GM19438 (cell line): ENCODE results near the gene YWHAQ.

Experiments used
- ATAC-seq: cut with Tn5 transposase; IDR thresholded peaks from one replicate; pipeline ENCODE4 v1.9.1; 2021; ENCODE audit warnings: low read depth; ENCODE audit not compliant: unreplicated experiment

YWHAQ gene

GRCh38 chr2:9656270-9656766, 25.5 kb upstream of the YWHAQ start:
- ATAC-seq = peak; percentile 95

GRCh38 chr2:9655441-9656269, 24.9 kb upstream of the YWHAQ start:
- no peak for ATAC-seq

GRCh38 chr2:9654452-9655100, 23.8 kb upstream of the YWHAQ start:
- ATAC-seq = no peak

GRCh38 chr2:9653485-9654271, 22.9 kb upstream of the YWHAQ start:
- no peak for ATAC-seq

GRCh38 chr2:9652898-9653479, 22.2 kb upstream of the YWHAQ start:
- no peak for ATAC-seq

- no peak for ATAC-seq
Observed at GRCh38 chr2:9652267-9652666, 21.5 kb upstream of the YWHAQ start.

- ATAC-seq = no peak
Observed at GRCh38 chr2:9650119-9650821, 19.5 kb upstream of the YWHAQ start.

- no peak for ATAC-seq
Observed at GRCh38 chr2:9649261-9649660, 18.5 kb upstream of the YWHAQ start.

- no peak for ATAC-seq
Observed at GRCh38 chr2:9648821-9649220, 18.0 kb upstream of the YWHAQ start.

GRCh38 chr2:9647884-9648283, 17.1 kb upstream of the YWHAQ start:
- ATAC-seq = no peak

GRCh38 chr2:9646196-9647030, 15.6 kb upstream of the YWHAQ start:
- ATAC-seq = no peak

- no peak for ATAC-seq
Observed at GRCh38 chr2:9644603-9645002, 13.8 kb upstream of the YWHAQ start.

GRCh38 chr2:9644021-9644420, 13.2 kb upstream of the YWHAQ start:
- no peak for ATAC-seq

GRCh38 chr2:9641641-9642040, 10.8 kb upstream of the YWHAQ start:
- no peak for ATAC-seq

GRCh38 chr2:9640403-9641104, 9.8 kb upstream of the YWHAQ start:
- ATAC-seq = no peak

- ATAC-seq = no peak
Observed at GRCh38 chr2:9639740-9640343, 9.0 kb upstream of the YWHAQ start.

GRCh38 chr2:9639000-9639602, 8.3 kb upstream of the YWHAQ start:
- ATAC-seq = no peak

GRCh38 chr2:9638532-9638931, 7.7 kb upstream of the YWHAQ start:
- no peak for ATAC-seq
